ENCODE data around the gene GPALPP1. TPM values are rescaled to one million over a fixed set of nuclear protein-coding genes. Genes with fewer than 3 reads are reported as not detected.

The GPALPP1 gene
- total RNA-seq, 4 donors from 2014 or later = 14.4 to 21.4 (median 17.6) TPM

- ATAC-seq (ENCODE audit: low FRiP score) (peak; percentile 93), DNase-seq (ENCODE audit: low spot score) (peak; percentile 33)
- peak in 2 of 3 donors; percentile 51 to 82 for TF ChIP-seq CTCF (IDR thresholded peaks at IDR 0.05)
Measured at GRCh38 chr13:45047394-45048310, 58.3 kb downstream of the GPALPP1 start.

- no peak for DNase-seq (ENCODE audit: low spot score)
- ATAC-seq (ENCODE audit: low FRiP score) = no peak
- TF ChIP-seq CTCF (IDR thresholded peaks at IDR 0.05) = no peak
Measured at GRCh38 chr13:45048890-45049407, 59.6 kb downstream of the GPALPP1 start.

- no peak for DNase-seq (ENCODE audit: low spot score)
- ATAC-seq (ENCODE audit: low FRiP score) = no peak
- no peak for TF ChIP-seq CTCF (IDR thresholded peaks at IDR 0.05)
Measured at GRCh38 chr13:45049478-45049877, 60.1 kb downstream of the GPALPP1 start.

- ATAC-seq (ENCODE audit: low FRiP score) (no peak), DNase-seq (ENCODE audit: low spot score) (no peak)
- TF ChIP-seq CTCF (IDR thresholded peaks at IDR 0.05) = no peak
Measured at GRCh38 chr13:45051315-45051714, 62.0 kb downstream of the GPALPP1 start.

- peak; percentile 95 for ATAC-seq (ENCODE audit: low FRiP score)
- TF ChIP-seq CTCF (IDR thresholded peaks at IDR 0.05) = no peak
- DNase-seq (ENCODE audit: low spot score) = no peak
Measured at GRCh38 chr13:45055198-45055901, 66.0 kb downstream of the GPALPP1 start.

GRCh38 chr13:45055902-45056648 lies 66.7 kb downstream of the GPALPP1 start:
- TF ChIP-seq CTCF (IDR thresholded peaks at IDR 0.05) = no peak
- DNase-seq (ENCODE audit: low spot score) (no peak), ATAC-seq (ENCODE audit: low FRiP score) (peak; percentile 34)

Measured in omental fat pad (tissue), 4 donors.